A549 treated with dexamethasone at 1 μM for 4 hours (cell line): ENCODE measurements around the gene ZNF679. TPM values are rescaled to one million over a fixed set of nuclear protein-coding genes. Genes with fewer than 3 reads are reported as not detected.

ENCODE experiments used
- total RNA-seq: library from RNA; stranded (reverse); fragments of 200-300 nt; extraction: Qiagen RNA extraction; gene quantifications from 5 replicates; pipeline ENCODE4 v1.2.3, GENCODE V29; 2022

ZNF679 gene
- total RNA-seq, result not detected in 5 replicates

DNA sequence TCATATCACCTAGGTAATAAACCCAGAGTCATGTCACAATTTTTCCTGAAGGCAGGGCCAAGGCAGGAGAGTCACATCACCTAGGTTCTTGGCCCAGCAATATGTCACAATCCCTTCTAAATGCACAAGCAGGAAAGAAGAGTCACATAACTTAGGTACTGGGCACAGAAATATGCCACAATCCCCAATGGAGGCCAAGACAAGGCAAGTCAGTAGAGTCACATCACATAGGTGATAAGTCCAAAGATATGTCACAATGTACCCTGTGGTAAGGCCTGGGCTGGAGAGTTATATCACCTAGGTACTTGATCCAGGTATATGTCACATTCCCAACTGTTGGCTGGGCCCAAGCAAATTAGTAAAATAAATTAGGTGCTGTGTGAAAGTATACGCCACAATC lies at the start of gene ZNF679:
ZNF679 (plus strand) TSS at position 301 of the 400 bp plus-strand sequence. CDS start 20,644 bp downstream, outside the sequence.

DNA sequence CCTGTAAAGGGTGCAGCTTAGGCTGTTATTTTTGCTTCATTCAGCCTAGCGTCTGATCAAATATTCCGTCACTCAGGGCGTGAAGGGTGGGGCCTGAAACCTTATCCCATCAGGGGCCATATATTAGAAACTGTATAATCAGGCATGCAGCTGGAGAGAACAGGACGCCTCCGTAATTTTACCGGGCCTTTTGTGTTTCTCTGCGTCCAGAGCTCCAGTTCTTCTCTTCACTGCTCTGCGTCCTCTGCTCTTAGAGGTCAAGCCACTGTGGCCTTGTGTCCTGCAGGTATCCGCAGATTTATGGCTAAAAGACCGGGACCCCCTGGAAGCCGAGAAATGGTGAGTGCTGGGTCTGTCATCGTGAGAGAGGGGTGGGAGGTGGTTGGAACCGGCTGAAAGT lies 21.4 kb upstream of the ZNF679 start, which contains the start of gene ZNF735:
ZNF735 (plus strand) TSS at position 301 of the 400 bp plus-strand sequence; CDS start at position 301, 0 bp downstream.

DNA sequence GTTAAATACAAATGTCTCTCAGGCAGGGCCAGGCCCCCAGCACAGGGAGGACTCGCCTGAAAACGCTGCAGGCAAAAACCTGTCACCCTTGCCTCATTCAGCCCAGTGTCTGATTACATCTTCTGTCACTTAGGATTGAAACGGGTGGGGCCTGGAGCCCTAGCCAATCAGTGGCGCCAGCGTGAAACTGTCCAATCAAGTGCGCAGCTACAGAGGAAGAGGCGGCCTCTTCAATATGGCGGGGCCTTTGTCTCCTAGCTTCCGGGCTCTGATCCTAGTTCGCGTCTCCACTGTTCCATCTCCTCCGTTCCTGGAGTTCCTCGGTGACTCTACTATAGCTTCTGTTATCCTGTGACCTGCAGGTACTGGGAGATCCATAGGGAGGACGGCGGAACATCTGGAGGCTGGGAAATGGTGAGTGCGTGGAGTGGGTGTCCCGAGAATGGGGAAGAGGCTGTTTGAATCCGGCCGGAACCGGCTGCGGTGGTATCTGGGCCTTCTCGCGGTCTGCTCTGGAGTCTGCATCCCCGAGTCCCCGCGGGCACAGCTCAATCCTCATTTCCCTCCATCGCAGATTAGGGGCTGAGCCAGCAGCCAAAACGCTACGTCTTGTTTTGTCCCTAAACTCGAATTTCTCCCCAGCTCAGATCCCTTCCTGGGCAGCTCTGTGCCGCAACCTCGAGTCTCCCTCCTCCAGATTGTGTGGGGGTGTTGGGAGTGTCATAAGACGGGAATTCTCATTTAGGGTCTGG lies 85.6 kb downstream of the ZNF679 start, which contains the start of gene ZNF736:
ZNF736 (plus strand) TSS at position 222 of the 752 bp plus-strand sequence; CDS start at position 412, 190 bp downstream.

Other genes starting within 250 kb of the ZNF679 start
- gene ZNF722, start 229.6 kb upstream of the ZNF679 start, total RNA-seq, result not detected in 5 replicates
- gene ZNF727, start 183.0 kb upstream of the ZNF679 start, total RNA-seq, result not detected in 5 replicates
- gene ZNF735, start 21.3 kb upstream of the ZNF679 start, total RNA-seq, result not detected in 5 replicates
- gene ZNF736, start 85.5 kb downstream of the ZNF679 start, total RNA-seq, result 0.02 TPM in 3 of 5 replicates, not detected in the others